HG03342 (cell line): ENCODE measurements around the gene IL10RA.

Experiments used
- ATAC-seq: cut with Tn5 transposase; IDR thresholded peaks from one replicate; pipeline ENCODE4 v1.9.1; 2021; ENCODE audit warnings: mild to moderate bottlenecking, moderate library complexity; ENCODE audit not compliant: unreplicated experiment

Gene IL10RA

DNA sequence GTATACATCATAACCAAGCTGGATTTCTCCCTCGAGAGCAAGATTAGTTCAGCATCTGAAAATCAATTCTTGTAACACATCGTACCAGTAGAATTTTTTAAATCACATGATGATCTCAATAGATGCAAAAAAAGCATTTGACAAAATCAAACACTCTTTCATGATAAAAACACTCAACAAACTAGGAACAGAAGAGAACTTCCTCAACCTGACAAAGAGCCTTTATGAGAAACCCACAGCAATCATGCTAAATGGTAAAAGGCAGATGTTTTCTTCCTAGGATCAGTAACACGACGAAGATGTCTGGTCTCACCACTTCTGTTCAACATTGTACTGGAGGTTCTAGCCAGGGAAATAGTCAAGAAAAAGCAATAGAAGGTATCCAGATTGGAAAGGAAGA, 56.6 kb downstream of the IL10RA start:
- no peak for ATAC-seq

DNA sequence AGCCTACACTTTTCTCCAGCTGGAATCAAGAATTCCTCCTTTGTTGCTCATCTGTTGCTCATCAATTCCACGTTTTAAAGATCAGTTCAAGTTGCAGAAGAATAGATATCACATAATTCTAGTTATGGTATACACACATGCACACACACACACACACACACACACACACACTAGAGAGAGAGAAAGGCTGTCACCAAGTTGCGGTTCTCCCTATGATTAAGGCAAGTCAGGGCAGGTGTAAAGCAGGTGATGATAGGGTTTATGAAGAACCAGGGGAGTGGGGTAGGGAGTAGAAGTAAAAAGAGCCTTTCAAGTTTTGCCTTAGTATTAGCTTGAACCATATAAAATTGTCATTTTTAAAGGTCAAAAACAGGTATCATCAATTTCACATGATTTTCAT, 59.0 kb downstream of the IL10RA start:
- ATAC-seq: no peak

DNA sequence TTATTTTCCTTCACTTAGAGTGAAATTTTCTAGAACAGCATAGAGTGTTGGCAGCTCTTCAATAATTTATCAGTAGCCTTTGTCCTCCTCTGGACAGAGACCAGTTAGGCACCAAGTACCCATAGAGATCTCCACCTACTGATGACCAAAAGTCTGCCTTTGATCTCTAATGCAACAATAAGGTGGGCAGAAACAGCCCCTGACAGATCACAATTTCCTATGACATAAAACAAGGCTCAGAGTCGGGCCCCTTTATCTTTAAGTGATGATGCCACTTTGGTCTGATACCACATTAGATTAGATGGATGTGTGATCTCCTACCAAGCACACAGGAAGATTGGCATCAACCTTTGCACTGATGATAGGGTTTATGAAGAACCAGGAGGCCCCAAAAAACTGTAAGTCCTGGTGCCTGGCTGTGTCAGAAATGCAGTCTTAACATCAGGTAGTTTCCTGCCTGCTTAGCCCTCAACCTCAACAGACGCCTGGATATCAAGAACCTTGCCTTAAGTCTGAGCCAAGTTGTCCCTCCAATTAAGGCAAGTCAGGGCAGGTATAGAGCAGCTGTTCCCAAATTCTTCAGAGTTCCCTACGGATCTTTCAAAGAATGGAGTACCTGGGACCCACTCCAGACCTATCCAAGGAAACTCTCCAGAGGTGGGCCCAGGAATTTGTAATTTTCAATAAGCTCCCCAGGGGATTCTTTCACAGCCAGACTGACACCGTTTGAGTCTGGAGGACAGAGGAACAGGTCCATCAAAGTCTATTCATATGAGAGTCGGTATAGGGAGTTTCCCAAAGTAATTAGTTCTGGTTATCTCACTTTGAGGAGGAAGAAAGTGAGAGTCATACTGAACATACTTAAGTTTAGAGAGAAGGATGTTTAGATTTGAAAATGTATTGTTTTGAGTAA, 60.1 kb downstream of the IL10RA start:
- no peak for ATAC-seq

DNA sequence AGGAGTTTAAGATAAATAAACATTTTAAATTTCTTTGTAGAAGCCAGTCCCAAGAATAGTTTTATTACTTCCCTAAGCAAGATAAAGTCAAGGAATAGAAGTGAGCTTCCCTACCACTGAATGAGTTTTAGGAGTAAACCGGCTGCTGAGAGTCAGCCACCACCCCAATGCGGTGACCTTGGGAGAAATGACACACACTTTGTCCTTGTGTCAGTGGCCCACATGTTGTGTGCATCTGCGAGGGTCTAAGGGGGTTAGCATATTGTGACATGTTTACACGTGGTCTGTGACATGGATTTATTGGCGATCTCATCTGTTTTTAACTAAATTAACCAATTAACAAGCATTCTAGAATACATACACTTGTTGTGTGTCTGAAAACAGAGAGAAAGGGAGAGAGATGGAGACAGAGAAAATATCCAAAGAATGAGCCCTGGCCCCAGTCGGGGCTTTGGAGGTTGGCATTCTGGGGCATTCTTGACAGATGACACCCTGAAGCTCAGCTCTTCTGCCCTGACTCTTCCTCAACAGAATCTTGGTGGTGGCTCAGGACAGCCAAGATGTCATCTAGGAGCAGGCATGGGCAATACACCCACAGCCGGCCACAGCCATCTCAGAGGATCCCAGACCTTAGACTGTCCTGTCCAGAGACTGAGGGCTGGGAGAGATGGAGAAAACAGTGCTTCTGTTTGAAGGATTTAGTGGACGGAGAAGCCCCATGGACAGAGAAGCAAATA, 60.9 kb downstream of the IL10RA start:
- no peak for ATAC-seq

DNA sequence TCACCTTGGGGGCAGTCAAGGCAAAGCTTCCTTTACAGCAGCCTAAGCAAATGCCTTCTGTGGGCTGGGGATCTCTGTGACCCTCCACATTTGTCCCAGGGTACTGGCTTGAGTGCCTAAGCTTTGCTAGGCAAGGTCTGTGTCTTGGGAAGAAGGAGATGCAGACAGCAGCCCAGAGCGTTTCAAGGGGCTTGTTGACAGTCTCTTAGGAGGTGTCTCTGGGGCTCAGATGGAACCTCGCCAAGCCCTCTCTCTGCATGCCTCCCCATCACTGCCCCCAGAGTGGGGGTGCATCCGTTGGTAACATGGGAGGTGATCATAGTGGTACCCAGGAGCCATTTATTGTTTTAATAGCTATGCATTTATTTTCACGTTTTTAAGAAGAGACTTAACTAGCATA, 61.6 kb downstream of the IL10RA start:
- no peak for ATAC-seq

DNA sequence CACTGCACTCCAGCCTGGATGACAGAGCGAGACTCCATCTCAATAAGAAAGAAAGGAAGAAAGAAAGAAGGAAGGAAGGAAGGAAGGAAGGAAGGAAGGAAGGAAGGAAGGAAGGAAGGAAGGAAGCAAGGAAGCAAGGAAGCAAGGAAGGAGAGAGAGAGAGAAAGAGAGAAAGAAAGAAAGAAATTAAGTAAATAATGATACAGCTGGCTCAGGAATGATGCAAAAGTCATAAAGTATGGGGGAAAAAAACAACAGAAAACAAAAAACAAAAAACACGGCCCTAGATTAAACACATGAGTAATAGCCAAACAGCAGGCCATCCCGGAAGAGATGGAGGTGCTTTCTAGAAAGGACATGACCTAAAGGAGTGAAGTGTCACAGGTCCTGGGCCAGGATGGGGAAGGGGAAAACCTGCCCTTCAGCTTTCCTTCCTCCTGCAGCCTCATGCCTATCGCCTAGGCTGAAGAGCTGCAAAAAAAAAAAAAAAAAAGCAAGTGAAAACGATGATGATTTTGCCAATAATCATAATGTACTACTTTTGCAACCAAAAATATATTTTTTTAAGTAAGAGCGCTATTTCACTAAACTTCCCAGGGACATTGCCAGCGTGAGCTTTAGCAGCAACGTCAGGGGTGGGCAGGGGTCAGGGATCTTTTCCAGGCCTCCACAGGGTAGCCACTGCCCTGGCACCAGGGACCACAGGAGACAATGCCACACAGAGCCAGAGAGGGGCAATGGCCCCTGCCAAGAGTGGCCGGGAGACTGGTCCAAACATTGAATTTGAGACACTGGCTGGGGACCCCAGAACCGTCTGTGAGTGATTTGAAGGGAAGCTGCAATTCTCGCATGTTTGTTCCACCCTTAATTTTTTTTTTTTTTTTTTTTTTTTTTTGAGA, 62.5 kb downstream of the IL10RA start:
- no peak for ATAC-seq

DNA sequence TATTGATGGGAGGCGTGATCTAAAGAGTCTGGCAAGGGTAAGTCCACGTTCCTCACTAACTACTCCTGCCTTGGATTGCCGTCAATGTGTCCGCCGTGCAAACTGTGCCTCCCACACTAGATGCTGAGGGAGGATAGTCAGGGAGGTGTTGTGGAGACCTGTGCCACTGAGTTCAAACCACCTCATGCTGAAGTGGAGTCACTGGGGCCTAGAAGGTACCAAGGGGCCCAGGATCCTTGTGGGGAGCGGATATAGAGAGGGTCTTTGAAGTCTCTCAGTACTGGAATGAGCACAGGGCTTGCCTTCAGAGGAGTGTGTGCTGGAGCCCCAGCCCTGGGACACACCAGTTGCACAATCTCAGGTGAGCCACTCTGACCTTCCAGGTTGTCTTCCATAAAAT, 63.6 kb downstream of the IL10RA start:
- no peak for ATAC-seq

DNA sequence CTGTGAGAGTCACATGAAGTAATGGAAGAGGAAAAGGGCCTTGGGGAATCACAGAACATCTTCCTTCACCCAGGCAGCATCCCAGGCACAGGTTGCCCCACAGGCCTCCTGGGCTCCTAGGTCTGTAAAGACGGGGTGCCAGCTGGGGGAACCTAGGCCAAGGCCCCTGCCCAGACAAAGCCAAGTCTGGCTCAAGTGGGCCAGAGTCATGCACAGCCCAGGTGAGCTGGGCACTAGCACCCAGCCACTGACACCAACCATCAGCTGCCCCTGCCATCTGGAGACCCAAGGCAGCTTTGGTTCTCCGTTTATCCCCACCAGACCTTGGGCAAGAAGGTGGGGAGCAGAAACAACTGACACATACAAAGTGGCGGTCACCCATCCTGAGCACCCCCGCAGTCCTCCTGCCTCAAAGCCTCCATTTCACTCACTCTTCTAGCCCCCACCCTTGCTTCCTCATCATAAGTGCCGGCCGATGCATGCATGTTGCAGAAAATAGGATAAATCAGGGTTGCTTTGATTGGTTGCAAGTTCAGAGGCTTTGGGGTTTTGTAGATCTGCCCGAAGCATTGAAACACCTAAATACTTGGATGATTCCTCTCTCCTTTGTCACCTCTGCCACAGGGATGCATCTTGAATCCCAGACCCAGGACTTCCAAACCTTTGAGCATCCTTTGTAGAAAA, 64.2 kb downstream of the IL10RA start:
- no peak for ATAC-seq
